ENCODE data around the gene FADS1. TPM values are rescaled to one million over a fixed set of nuclear protein-coding genes. Genes with fewer than 3 reads are reported as not detected.
A peak's percentile ranks its signal among the peaks of the same experiment; 100 is the strongest.

FADS1 gene
- total and polyA plus RNA-seq, 2 of the 13 experiments (the other 11 are each of a cell fraction or from before 2014, with no cell fraction given), result 91.8 to 108 TPM

GRCh38 chr11:61816736-61817455, at the start of gene FADS1 (continued):
- peak; percentile 32; the same call in 1 of the 2 replicates for TF ChIP-seq E2F5 (CRISPR knock-in tag; conservative IDR thresholded peaks at IDR 0.05)
- peak; percentile 92 for TF ChIP-seq KMT2A (CRISPR knock-in tag; IDR thresholded peaks at IDR 0.05)
- TF ChIP-seq ZNF430 (CRISPR knock-in tag; IDR thresholded peaks at IDR 0.05), result peak; percentile 94
- TF ChIP-seq PITX1 (CRISPR knock-in tag; IDR thresholded peaks at IDR 0.05), result no peak
- TF ChIP-seq NFE2L1 (CRISPR knock-in tag; IDR thresholded peaks at IDR 0.05; ENCODE audit: borderline replicate concordance), result no peak
- peak; percentile 39; the same call in 1 of the 2 replicates for TF ChIP-seq ZNF614 (CRISPR knock-in tag; IDR thresholded peaks at IDR 0.05; ENCODE audit: borderline replicate concordance)
- TF ChIP-seq HOMEZ (CRISPR knock-in tag; IDR thresholded peaks at IDR 0.05; ENCODE audit: low read depth), result no peak
- TF ChIP-seq ZBTB14 (CRISPR knock-in tag; IDR thresholded peaks at IDR 0.05), result peak; percentile 92
- TF ChIP-seq PRMT3 (CRISPR knock-in tag; IDR thresholded peaks at IDR 0.05; ENCODE audit: borderline replicate concordance, low read depth), result peak; percentile 95
- 0 out of 2 replicates have a peak, but pooled peaks have one; percentile 60 for TF ChIP-seq NAIF1 (CRISPR knock-in tag; IDR thresholded peaks at IDR 0.05; ENCODE audit: borderline replicate concordance)
- peak; percentile 85 for TF ChIP-seq PHF21A (CRISPR knock-in tag; IDR thresholded peaks at IDR 0.05)
- TF ChIP-seq, protein P1, sequence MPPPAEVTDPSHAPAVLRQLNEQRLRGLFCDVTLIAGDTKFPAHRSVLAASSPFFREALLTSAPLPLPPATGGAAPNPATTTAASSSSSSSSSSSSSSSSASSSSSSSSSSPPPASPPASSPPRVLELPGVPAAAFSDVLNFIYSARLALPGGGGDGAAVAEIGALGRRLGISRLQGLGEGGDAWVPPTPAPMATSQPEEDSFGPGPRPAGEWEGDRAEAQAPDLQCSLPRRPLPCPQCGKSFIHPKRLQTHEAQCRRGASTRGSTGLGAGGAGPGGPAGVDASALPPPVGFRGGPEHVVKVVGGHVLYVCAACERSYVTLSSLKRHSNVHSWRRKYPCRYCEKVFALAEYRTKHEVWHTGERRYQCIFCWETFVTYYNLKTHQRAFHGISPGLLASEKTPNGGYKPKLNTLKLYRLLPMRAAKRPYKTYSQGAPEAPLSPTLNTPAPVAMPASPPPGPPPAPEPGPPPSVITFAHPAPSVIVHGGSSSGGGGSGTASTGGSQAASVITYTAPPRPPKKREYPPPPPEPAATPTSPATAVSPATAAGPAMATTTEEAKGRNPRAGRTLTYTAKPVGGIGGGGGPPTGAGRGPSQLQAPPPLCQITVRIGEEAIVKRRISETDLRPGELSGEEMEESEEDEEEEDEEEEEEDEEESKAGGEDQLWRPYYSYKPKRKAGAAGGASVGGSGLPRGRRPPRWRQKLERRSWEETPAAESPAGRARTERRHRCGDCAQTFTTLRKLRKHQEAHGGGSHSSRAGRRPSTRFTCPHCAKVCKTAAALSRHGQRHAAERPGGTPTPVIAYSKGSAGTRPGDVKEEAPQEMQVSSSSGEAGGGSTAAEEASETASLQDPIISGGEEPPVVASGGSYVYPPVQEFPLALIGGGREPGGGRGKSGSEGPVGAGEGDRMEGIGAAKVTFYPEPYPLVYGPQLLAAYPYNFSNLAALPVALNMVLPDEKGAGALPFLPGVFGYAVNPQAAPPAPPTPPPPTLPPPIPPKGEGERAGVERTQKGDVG (CRISPR knock-in tag; IDR thresholded peaks at IDR 0.05; ENCODE audit: borderline replicate concordance), result peak; percentile 76
- TF ChIP-seq ZNF543 (CRISPR knock-in tag; IDR thresholded peaks at IDR 0.05), result peak; percentile 97
- no peak for TF ChIP-seq MBNL3 (CRISPR knock-in tag; conservative IDR thresholded peaks at IDR 0.05)
- peak; percentile 87 for TF ChIP-seq UBTF (CRISPR knock-in tag; IDR thresholded peaks at IDR 0.05)
- TF ChIP-seq RCOR2 (CRISPR knock-in tag; IDR thresholded peaks at IDR 0.05), result 0 out of 2 replicates have a peak, but pooled peaks have one; percentile 24
- TF ChIP-seq, protein P2, sequence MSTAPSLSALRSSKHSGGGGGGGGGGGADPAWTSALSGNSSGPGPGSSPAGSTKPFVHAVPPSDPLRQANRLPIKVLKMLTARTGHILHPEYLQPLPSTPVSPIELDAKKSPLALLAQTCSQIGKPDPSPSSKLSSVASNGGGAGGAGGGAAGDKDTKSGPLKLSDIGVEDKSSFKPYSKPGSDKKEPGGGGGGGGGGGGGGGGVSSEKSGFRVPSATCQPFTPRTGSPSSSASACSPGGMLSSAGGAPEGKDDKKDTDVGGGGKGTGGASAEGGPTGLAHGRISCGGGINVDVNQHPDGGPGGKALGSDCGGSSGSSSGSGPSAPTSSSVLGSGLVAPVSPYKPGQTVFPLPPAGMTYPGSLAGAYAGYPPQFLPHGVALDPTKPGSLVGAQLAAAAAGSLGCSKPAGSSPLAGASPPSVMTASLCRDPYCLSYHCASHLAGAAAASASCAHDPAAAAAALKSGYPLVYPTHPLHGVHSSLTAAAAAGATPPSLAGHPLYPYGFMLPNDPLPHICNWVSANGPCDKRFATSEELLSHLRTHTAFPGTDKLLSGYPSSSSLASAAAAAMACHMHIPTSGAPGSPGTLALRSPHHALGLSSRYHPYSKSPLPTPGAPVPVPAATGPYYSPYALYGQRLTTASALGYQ (CRISPR knock-in tag; IDR thresholded peaks at IDR 0.05), result peak; percentile 42; the same call in 1 of the 2 replicates

Measured in HepG2 (cell line).